ENCODE data around the gene CAMTA1.

DNA sequence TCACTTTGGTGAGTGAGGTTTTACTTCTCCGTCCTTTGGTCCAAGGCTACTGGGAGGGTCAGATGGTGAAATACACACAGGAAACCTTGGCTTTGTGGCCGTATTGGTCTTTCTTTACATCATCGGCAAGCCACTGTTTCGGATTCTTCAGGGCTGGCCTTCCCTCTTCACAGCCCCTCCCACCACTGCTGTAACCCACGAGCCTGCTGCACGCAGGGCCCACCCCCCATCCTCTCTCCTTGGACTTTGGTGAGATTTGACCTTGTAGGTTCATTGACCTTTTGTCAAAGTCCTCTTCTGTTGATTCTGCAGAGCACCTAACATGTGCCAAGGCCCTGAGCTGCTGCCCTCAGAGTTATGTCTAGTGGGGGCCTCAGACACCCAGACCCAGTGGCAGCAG, 328.6 kb downstream of the CAMTA1 start:
- TF ChIP-seq, protein P1, sequence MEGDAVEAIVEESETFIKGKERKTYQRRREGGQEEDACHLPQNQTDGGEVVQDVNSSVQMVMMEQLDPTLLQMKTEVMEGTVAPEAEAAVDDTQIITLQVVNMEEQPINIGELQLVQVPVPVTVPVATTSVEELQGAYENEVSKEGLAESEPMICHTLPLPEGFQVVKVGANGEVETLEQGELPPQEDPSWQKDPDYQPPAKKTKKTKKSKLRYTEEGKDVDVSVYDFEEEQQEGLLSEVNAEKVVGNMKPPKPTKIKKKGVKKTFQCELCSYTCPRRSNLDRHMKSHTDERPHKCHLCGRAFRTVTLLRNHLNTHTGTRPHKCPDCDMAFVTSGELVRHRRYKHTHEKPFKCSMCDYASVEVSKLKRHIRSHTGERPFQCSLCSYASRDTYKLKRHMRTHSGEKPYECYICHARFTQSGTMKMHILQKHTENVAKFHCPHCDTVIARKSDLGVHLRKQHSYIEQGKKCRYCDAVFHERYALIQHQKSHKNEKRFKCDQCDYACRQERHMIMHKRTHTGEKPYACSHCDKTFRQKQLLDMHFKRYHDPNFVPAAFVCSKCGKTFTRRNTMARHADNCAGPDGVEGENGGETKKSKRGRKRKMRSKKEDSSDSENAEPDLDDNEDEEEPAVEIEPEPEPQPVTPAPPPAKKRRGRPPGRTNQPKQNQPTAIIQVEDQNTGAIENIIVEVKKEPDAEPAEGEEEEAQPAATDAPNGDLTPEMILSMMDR (IDR thresholded peaks at IDR 0.05; ENCODE audit: low read depth, low read length, missing input control): no peak
- TF ChIP-seq, protein P2, sequence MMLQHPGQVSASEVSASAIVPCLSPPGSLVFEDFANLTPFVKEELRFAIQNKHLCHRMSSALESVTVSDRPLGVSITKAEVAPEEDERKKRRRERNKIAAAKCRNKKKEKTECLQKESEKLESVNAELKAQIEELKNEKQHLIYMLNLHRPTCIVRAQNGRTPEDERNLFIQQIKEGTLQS (IDR thresholded peaks at IDR 0.05): no peak
- TF ChIP-seq TAF1 (conservative IDR thresholded peaks at IDR 0.05) (no peak), RAD21 (IDR thresholded peaks at IDR 0.05) (no peak), SP1 (IDR thresholded peaks at IDR 0.05) (no peak), YY1 (IDR thresholded peaks at IDR 0.05) (no peak), GABPA (IDR thresholded peaks at IDR 0.05 in 1 of 2, conservative IDR thresholded peaks at IDR 0.05 in 1 of 2) (no peak), NR2F2 (IDR thresholded peaks at IDR 0.05) (no peak), EGR1 (IDR thresholded peaks at IDR 0.05; ENCODE audit: low read depth in 2 of 2) (no peak)
- TF ChIP-seq, protein P3, sequence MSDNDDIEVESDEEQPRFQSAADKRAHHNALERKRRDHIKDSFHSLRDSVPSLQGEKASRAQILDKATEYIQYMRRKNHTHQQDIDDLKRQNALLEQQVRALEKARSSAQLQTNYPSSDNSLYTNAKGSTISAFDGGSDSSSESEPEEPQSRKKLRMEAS (IDR thresholded peaks at IDR 0.05): no peak
- TF ChIP-seq, protein P4, sequence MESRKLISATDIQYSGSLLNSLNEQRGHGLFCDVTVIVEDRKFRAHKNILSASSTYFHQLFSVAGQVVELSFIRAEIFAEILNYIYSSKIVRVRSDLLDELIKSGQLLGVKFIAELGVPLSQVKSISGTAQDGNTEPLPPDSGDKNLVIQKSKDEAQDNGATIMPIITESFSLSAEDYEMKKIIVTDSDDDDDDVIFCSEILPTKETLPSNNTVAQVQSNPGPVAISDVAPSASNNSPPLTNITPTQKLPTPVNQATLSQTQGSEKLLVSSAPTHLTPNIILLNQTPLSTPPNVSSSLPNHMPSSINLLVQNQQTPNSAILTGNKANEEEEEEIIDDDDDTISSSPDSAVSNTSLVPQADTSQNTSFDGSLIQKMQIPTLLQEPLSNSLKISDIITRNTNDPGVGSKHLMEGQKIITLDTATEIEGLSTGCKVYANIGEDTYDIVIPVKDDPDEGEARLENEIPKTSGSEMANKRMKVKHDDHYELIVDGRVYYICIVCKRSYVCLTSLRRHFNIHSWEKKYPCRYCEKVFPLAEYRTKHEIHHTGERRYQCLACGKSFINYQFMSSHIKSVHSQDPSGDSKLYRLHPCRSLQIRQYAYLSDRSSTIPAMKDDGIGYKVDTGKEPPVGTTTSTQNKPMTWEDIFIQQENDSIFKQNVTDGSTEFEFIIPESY (IDR thresholded peaks at IDR 0.05): no peak
- TF ChIP-seq, protein P5, sequence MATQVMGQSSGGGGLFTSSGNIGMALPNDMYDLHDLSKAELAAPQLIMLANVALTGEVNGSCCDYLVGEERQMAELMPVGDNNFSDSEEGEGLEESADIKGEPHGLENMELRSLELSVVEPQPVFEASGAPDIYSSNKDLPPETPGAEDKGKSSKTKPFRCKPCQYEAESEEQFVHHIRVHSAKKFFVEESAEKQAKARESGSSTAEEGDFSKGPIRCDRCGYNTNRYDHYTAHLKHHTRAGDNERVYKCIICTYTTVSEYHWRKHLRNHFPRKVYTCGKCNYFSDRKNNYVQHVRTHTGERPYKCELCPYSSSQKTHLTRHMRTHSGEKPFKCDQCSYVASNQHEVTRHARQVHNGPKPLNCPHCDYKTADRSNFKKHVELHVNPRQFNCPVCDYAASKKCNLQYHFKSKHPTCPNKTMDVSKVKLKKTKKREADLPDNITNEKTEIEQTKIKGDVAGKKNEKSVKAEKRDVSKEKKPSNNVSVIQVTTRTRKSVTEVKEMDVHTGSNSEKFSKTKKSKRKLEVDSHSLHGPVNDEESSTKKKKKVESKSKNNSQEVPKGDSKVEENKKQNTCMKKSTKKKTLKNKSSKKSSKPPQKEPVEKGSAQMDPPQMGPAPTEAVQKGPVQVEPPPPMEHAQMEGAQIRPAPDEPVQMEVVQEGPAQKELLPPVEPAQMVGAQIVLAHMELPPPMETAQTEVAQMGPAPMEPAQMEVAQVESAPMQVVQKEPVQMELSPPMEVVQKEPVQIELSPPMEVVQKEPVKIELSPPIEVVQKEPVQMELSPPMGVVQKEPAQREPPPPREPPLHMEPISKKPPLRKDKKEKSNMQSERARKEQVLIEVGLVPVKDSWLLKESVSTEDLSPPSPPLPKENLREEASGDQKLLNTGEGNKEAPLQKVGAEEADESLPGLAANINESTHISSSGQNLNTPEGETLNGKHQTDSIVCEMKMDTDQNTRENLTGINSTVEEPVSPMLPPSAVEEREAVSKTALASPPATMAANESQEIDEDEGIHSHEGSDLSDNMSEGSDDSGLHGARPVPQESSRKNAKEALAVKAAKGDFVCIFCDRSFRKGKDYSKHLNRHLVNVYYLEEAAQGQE (IDR thresholded peaks at IDR 0.05): no peak

Measured in liver (tissue), 3 donors.